ENCODE measurements around the gene YWHAQ. TPM values are rescaled to one million over a fixed set of nuclear protein-coding genes. Genes with fewer than 3 reads are reported as not detected.

YWHAQ gene
- total and polyA plus RNA-seq, 2 of the 4 experiments (the other 2 are of a cell fraction), result 196 to 255 TPM

- peaks cover 22 to 67% of the 10 kb centered on the region in 2 experiments for H3K79me1 ChIP-seq (ENCODE audit: low read depth in 1 of 2, low read length in 2 of 2)
- CTCF ChIA-PET, result interaction anchor here (1.0 kb wide), 1 partner anchor 12 kb away, joined by 3 read pairs; no protein-coding TSS in a partner anchor
- dilution Hi-C loops (cut with HindIII; ENCODE audit: low sequenced_read_pairs, unreplicated experiment), result no loop called here
Observed at GRCh38 chr2:9599430-9599829, 31.4 kb downstream of the YWHAQ start.

More at GRCh38 chr2:9599430-9599829, 31.4 kb downstream of the YWHAQ start:
- intact Hi-C loops (cut with micrococcal nuclease), result no loop called here
- no peak overlapping the region for H3K4me2 ChIP-seq (ENCODE audit: low read depth, low read length)
- H2BK15ac ChIP-seq (ENCODE audit: low read depth, low read length), result no peak overlapping the region
- peaks cover 9% of the 10 kb centered on the region for H3K9me1 ChIP-seq (ENCODE audit: insufficient read depth, low read length)
- H3K4me1 ChIP-seq (ENCODE audit: control insufficient read depth, insufficient read depth, low read length), result peaks cover 10% of the 10 kb centered on the region
- H3K23ac ChIP-seq (ENCODE audit: low read depth, low read length), result no peak overlapping the region
- DNase-seq (no peak), ATAC-seq (ENCODE audit: low read depth) (no peak)
- H3K27me3 ChIP-seq (ENCODE audit: control insufficient read depth, insufficient read depth, low read length), result no peaks in the 10 kb centered on the region
- WGBS, 2 experiments (ENCODE audit: extremely low coverage in 2 of 2, insufficient read length in 1 of 2), result no CpG with 5 or more reads among the region's 1 CpG
- no peak overlapping the region for H2AFZ ChIP-seq (replicated peaks; ENCODE audit: low read length, poor library complexity)
- peaks cover 23% of the 10 kb centered on the region for H3K36me3 ChIP-seq (ENCODE audit: control insufficient read depth, insufficient read depth, low read length)
- peaks cover 86% of the 10 kb centered on the region for H4K20me1 ChIP-seq (ENCODE audit: insufficient read depth, low read length)
- no peak overlapping the region for H4K91ac ChIP-seq (ENCODE audit: insufficient read depth, low read depth, low read length)
- no peak overlapping the region for H3K27ac ChIP-seq (ENCODE audit: insufficient read depth, low read length)
- no peak overlapping the region for H3K4ac ChIP-seq (ENCODE audit: low read depth, low read length)
- POLR2A ChIA-PET (ENCODE audit: unreplicated experiment), result no interaction called here
- no peak overlapping the region for H3K14ac ChIP-seq (replicated peaks; ENCODE audit: low read depth, low read length)
- no peak overlapping the region for H2BK120ac ChIP-seq (ENCODE audit: low read depth, low read length)
- H2BK5ac ChIP-seq (ENCODE audit: low read depth, low read length, poor library complexity, severe bottlenecking), result no peak overlapping the region
- no peak overlapping the region for H4K5ac ChIP-seq (ENCODE audit: low read depth, low read length)
- in situ Hi-C loops (cut with MboI; ENCODE audit: low sequenced_read_pairs), result no loop called here
- no peak for TF ChIP-seq MAFK (IDR thresholded peaks at IDR 0.05; ENCODE audit: low read depth, low read length)
- no peak for TF ChIP-seq RAD21 (IDR thresholded peaks at IDR 0.05; ENCODE audit: low read length)
- no peak for TF ChIP-seq RCOR1 (IDR thresholded peaks at IDR 0.05; ENCODE audit: insufficient replicate concordance, low read length)
- TF ChIP-seq POLR2A (IDR thresholded peaks at IDR 0.05; ENCODE audit: low read depth, low read length), result no peak
- TF ChIP-seq ELK1 (IDR thresholded peaks at IDR 0.05; ENCODE audit: borderline replicate concordance, low read depth, low read length), result no peak
- H3K18ac ChIP-seq (ENCODE audit: low read depth, low read length), result no peak overlapping the region
- no peak overlapping the region for H2AK5ac ChIP-seq (ENCODE audit: low read depth, low read length)
- no peak overlapping the region for H4K8ac ChIP-seq (ENCODE audit: low read depth in 2 of 2, low read length in 2 of 2)
- no peak overlapping the region for H2BK20ac ChIP-seq (ENCODE audit: low read depth, low read length)
- no peak overlapping the region for H3K9ac ChIP-seq (ENCODE audit: low read depth, low read length)
- H3K4me3 ChIP-seq (ENCODE audit: insufficient read depth, low read depth, low read length), result no peak overlapping the region
- BruUV-seq (replicated peaks), result no TSS peak
- peaks cover 13% of the 10 kb centered on the region for H3K9me3 ChIP-seq (ENCODE audit: control insufficient read depth, insufficient read depth, low read length)
- H3K56ac ChIP-seq (ENCODE audit: extremely low read depth, insufficient read depth, low read length), result no peak overlapping the region
- H2AK9ac ChIP-seq (replicated peaks; ENCODE audit: low read depth, low read length, poor library complexity), result no peak overlapping the region
